GM12892 (cell line): ENCODE data around the gene FAM25A.

Source experiments
- POLR2A ChIP-seq: IDR thresholded peaks from 2 replicates; pipeline ENCODE4 v1.6.1; 2011; ENCODE audit warnings: low read depth, low read length, control low read depth
- POLR2AphosphoS5 ChIP-seq: IDR thresholded peaks from 2 replicates; pipeline ENCODE4 v1.6.1; 2011; ENCODE audit warnings: low read depth, low read length, control low read depth
- TAF1 ChIP-seq: IDR thresholded peaks from 2 replicates; pipeline ENCODE4 v1.6.1; 2011; ENCODE audit warnings: low read depth, mild to moderate bottlenecking, control low read depth, low read length, borderline replicate concordance

DNA sequence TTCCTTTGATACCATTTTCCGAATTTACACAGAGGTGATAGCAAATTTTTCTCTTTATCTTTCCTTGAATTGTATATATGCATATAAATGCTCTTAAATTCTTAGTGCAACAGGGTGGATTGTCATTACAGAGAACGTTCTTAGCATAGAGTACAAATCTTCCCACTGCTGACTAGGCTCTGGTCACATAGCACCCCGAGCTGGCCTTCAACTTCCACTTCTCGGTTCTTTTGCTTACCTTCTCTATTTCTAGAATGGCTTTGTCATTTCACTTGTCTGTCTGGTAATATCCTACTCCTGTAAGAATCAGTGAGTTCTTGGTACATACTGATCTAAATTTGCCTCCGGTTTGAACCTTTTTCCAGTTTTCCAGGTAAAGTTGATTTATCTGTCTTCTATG lies 38.4 kb upstream of the FAM25A start:
- TF ChIP-seq POLR2A (no peak), POLR2AphosphoS5 (no peak), TAF1 (no peak)
